GM12874 (cell line): ENCODE data around the gene FAM120AOS.

Source experiments
- CTCF ChIP-seq: IDR thresholded peaks from 2 replicates; pipeline ENCODE4 v1.5.1; 2011; ENCODE audit warnings: low read depth, mild to moderate bottlenecking, control low read depth, low read length, moderate library complexity; ENCODE audit not compliant: insufficient read depth

FAM120AOS gene

GRCh38 chr9:93422977-93423616, 30.3 kb downstream of the FAM120AOS start:
- no peak for TF ChIP-seq CTCF

GRCh38 chr9:93419023-93419422, 34.4 kb downstream of the FAM120AOS start:
- no peak for TF ChIP-seq CTCF

- no peak for TF ChIP-seq CTCF
These were observed 35.8 kb downstream of the FAM120AOS start for GRCh38 chr9:93417538-93417937.

GRCh38 chr9:93416530-93417235, 36.7 kb downstream of the FAM120AOS start:
- no peak for TF ChIP-seq CTCF

GRCh38 chr9:93415176-93415690, 38.1 kb downstream of the FAM120AOS start:
- TF ChIP-seq CTCF = no peak

- no peak for TF ChIP-seq CTCF
These were observed 39.9 kb downstream of the FAM120AOS start for GRCh38 chr9:93413530-93413929.

GRCh38 chr9:93406371-93406770, 47.0 kb downstream of the FAM120AOS start:
- no peak for TF ChIP-seq CTCF
